CD4-positive, alpha-beta T cell treated with Interleukin-10 for 1 hour (primary cell): ENCODE data around the gene ARF4.

ENCODE experiments used
- DNase-seq: peaks from one replicate; pipeline ENCODE4 v3.0.0-alpha.2; 2020

Gene ARF4

GRCh38 chr3:57575966-57576626, 21.0 kb downstream of the ARF4 start:
- no peak for DNase-seq

GRCh38 chr3:57572096-57572495, 25.0 kb downstream of the ARF4 start:
- DNase-seq: no peak

- no peak for DNase-seq
Measured at GRCh38 chr3:57570878-57571277, 26.3 kb downstream of the ARF4 start.

GRCh38 chr3:57569859-57570450, 27.2 kb downstream of the ARF4 start:
- no peak for DNase-seq

GRCh38 chr3:57559526-57559925, 37.6 kb downstream of the ARF4 start:
- no peak for DNase-seq

- peak; percentile 41 for DNase-seq
Measured at GRCh38 chr3:57557085-57557537, 40.0 kb downstream of the ARF4 start.

GRCh38 chr3:57556459-57557084, 40.6 kb downstream of the ARF4 start:
- peak; percentile 49 for DNase-seq

- DNase-seq: peak; percentile 87
Measured at GRCh38 chr3:57555738-57556458, 41.2 kb downstream of the ARF4 start, which contains the start of gene PDE12. PDE12 (plus strand) TSS chr3:57556274; CDS start chr3:57556380, 106 bp downstream.

- DNase-seq: no peak
Measured at GRCh38 chr3:57555306-57555705, 41.8 kb downstream of the ARF4 start.

GRCh38 chr3:57546616-57547015, 50.5 kb downstream of the ARF4 start:
- no peak for DNase-seq

- no peak for DNase-seq
Measured at GRCh38 chr3:57545636-57546268, 51.4 kb downstream of the ARF4 start.

GRCh38 chr3:57544181-57545125, 52.7 kb downstream of the ARF4 start, which contains the start of gene DNAH12:
DNAH12 (minus strand) TSS chr3:57544344; CDS start chr3:57542870, 1,474 bp downstream.
- DNase-seq: no peak

GRCh38 chr3:57538465-57538864, 58.7 kb downstream of the ARF4 start:
- DNase-seq: no peak

GRCh38 chr3:57530071-57530608, 67.0 kb downstream of the ARF4 start:
- DNase-seq: no peak
